C4-2B (cell line): ENCODE data around the gene MAST4.

ENCODE experiments used
- ZFX ChIP-seq: fragments of 450-650 bp; IDR thresholded peaks from 2 replicates; pipeline ENCODE4 v1.6.1; 2017
- TF ChIP-seq, protein P1 (sequence below): fragments of 450-650 bp; conservative IDR thresholded peaks from 2 replicates; pipeline ENCODE4 v1.5.1; 2017; ENCODE audit warnings: mild to moderate bottlenecking

DNA sequence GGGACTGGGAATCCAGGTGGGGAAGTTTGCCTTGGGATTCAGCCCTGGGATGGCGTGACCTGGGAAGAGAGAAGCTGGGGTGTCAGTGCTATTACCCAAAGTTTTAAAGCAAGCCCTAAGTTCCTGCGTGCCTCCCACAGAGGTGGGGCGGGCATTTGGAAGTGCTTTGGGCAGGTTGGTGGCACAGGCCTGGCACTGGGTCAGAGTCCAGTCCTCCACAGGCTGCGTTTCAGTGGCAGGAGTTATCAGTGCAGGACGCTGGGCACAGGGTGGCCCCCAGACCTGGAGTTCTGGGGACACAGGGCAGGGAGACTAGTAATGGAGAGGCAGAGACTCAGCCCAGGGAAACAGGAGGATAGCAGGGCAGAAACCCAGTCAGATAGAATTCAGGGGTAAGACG, 147.2 kb downstream of the MAST4 start:
- TF ChIP-seq, protein P1, sequence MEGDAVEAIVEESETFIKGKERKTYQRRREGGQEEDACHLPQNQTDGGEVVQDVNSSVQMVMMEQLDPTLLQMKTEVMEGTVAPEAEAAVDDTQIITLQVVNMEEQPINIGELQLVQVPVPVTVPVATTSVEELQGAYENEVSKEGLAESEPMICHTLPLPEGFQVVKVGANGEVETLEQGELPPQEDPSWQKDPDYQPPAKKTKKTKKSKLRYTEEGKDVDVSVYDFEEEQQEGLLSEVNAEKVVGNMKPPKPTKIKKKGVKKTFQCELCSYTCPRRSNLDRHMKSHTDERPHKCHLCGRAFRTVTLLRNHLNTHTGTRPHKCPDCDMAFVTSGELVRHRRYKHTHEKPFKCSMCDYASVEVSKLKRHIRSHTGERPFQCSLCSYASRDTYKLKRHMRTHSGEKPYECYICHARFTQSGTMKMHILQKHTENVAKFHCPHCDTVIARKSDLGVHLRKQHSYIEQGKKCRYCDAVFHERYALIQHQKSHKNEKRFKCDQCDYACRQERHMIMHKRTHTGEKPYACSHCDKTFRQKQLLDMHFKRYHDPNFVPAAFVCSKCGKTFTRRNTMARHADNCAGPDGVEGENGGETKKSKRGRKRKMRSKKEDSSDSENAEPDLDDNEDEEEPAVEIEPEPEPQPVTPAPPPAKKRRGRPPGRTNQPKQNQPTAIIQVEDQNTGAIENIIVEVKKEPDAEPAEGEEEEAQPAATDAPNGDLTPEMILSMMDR = no peak
- TF ChIP-seq ZFX = no peak
